ENCODE results near the gene PREB.

Gene PREB

DNA sequence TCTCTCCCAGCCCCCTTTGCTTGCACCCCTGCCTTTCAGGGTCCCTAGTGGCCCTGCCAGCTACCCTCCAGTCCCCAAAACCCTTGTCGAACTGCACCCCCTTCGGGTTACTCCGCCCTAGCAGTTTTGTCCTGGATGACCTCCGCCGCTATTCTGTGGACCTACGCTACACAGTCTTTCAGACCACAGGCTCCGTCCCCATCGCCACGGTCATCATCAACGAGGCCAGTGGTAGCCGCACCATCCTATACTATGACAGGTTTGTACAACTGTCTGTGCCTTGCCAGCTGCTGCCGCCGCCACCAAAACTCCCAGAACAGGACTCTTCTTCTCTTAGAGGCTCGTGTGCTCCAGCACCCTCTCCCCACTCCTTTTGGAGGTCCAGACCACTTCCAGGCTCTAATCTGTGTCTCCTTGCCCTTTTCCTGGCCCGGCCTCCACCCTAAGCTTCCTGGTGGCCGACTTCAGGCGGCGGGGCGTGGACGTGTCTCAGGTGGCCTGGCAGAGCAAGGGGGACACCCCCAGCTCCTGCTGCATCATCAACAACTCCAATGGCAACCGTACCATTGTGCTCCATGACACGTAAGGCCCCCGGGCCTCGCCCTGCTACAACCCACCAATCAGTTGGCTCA lies 40.0 kb downstream of the PREB start:
- DNase-seq (ENCODE audit: low read depth), result no peak

GRCh38 chr2:27093430-27094352 lies 40.7 kb downstream of the PREB start:
- no peak for DNase-seq (ENCODE audit: low read depth)

- no peak for DNase-seq (ENCODE audit: low read depth)
Observed at GRCh38 chr2:27092696-27093429, 41.6 kb downstream of the PREB start.

GRCh38 chr2:27091746-27092695 lies 42.4 kb downstream of the PREB start:
- DNase-seq (ENCODE audit: low read depth), result no peak

GRCh38 chr2:27089111-27089954 lies 45.1 kb downstream of the PREB start:
- no peak for DNase-seq (ENCODE audit: low read depth)

DNA sequence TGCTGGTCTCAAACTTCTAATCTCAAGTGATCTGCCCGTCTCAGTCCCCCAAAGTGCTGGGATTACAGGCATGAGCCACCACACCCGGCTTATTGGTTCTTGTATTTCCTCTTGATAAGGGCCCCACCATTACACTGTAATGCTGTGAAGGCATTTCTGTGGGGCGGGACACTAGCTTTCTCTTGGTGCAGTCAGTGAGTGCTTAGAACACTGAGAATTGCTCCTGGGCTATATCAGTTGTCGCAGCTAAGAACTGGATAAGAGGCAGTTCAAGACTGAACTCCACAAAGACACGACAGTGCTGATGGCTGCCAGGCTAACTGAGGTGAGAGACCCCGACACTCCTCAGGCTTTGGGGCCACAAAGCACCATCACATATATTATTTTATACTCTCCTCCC lies 45.8 kb downstream of the PREB start:
- DNase-seq (ENCODE audit: low read depth), result no peak

DNA sequence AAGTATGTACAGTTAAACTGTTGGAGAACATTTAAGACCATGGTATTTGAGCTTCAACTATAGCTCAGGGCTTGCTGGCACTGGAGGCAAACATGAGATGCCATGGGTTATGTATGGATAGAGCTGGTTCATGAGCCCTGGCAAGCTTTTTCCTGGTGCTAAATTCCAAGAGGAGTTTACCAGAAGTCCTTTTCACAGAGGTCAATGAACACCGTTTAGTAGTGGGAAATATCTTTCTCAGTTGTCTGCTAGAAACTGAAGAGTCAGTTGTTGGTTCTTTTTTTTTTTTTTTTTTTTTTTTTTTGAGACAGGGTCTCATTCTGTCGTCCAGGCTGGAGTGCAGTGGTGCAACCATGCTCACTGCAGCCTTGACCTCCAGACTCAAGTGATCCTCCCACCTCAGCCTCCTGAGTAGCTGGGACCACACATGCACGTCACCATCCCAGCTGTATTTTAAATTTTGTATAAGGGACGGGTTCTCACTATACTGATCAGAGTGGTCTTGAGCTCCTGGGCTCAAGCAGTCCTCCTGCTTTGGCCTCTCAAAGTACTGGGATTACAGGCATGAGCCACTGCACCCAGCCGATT lies 46.5 kb downstream of the PREB start:
- DNase-seq (ENCODE audit: low read depth), result no peak

DNA sequence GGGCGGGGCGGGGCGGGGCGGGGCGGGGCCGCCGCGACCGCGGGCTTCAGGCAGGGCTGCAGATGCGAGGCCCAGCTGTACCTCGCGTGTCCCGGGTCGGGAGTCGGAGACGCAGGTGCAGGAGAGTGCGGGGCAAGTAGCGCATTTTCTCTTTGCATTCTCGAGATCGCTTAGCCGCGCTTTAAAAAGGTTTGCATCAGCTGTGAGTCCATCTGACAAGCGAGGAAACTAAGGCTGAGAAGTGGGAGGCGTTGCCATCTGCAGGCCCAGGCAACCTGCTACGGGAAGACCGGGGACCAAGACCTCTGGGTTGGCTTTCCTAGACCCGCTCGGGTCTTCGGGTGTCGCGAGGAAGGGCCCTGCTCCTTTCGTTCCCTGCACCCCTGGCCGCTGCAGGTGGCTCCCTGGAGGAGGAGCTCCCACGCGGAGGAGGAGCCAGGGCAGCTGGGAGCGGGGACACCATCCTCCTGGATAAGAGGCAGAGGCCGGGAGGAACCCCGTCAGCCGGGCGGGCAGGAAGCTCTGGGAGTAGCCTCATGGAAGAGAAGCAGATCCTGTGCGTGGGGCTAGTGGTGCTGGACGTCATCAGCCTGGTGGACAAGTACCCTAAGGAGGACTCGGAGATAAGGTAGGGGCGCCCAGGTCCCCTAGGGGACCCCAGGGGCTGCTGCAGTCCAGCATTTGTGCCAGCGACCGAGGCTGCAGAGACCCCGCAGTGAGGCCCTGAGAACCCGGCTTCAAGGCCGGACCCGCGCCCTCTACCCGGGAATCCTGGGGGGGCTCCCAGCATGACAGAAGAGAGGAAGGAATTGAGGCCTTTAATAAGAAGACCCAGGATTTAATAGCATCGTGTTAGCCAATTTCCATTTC lies 47.5 kb downstream of the PREB start, which contains the start of gene KHK:
Gene KHK (plus strand): TSS at position 49 of the 870 bp plus-strand sequence. CDS start 488 bp downstream, at position 537.
- no peak for DNase-seq (ENCODE audit: low read depth)

DNA sequence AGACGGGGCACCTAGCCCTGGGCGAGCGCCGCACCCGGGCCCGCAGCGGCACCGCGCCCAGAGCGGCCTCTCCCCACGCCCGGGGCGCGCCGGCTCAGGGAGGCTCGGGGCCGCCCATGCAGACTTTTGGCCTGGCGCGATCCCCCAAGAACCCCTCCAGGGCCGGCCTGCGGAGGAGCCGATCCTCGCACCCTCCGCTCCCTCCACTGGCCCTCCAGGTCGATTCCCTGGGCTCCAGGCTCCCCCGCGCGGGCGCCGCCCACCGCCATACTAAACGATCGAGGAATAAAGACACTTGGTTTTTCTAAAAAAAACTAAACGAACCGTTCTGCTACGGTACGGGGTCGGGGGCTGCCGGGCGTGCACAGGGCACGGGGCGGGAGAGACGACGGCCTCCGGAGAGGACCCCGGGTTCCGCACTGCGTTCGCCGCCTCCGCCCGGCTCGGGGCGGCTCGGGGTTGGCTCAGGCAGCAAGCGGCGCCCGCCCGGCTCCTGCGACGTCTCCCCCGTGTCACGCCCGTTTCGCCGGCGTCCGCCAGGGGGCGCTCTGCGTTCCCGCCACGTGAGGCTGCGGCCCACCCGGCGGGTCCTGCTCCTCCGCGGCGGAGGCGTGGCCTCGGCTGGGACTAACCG lies 48.2 kb downstream of the PREB start:
- peak; percentile 96 for DNase-seq (ENCODE audit: low read depth)

DNA sequence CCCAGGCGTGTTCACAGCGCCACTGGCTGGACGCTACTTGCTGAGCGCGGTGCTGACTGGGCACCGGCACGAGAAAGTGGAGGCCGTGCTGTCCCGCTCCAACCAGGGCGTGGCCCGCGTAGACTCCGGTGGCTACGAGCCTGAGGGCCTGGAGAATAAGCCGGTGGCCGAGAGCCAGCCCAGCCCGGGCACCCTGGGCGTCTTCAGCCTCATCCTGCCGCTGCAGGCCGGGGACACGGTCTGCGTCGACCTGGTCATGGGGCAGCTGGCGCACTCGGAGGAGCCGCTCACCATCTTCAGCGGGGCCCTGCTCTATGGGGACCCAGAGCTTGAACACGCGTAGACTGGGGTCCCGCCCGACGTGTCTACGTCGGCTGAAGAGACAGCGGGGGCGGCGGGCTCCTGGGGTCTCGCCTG lies 48.8 kb downstream of the PREB start:
- no peak for DNase-seq (ENCODE audit: low read depth)

DNA sequence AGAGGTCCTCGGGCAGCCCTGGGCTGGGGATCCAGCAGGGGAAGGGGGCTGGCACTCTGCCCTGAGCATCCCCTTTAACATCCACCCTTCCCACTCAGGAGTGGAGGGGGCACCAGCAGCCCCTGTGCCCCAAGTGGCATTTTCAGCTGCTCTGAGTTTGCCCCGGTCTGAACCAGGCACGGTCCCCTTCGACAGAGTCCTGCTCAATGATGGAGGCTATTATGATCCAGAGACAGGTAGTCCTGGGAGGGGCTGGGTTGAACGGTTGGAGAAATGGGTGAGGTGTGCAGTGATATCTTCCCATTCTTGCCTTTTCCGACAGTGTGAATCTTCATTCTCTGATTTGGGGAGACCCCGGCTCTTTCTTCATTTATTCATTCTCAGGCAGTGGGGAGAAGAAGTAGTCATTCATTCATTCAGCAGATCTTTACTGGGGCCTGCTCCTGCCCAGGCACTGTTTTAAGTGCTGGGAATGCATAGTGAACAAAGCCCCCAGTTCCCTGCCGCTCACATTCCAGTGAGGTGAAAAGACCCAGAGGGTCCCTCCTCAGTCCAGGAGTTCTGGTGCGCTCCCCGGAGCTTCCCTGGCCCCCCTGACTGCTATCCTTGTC lies 49.3 kb downstream of the PREB start:
- no peak for DNase-seq (ENCODE audit: low read depth)

DNA sequence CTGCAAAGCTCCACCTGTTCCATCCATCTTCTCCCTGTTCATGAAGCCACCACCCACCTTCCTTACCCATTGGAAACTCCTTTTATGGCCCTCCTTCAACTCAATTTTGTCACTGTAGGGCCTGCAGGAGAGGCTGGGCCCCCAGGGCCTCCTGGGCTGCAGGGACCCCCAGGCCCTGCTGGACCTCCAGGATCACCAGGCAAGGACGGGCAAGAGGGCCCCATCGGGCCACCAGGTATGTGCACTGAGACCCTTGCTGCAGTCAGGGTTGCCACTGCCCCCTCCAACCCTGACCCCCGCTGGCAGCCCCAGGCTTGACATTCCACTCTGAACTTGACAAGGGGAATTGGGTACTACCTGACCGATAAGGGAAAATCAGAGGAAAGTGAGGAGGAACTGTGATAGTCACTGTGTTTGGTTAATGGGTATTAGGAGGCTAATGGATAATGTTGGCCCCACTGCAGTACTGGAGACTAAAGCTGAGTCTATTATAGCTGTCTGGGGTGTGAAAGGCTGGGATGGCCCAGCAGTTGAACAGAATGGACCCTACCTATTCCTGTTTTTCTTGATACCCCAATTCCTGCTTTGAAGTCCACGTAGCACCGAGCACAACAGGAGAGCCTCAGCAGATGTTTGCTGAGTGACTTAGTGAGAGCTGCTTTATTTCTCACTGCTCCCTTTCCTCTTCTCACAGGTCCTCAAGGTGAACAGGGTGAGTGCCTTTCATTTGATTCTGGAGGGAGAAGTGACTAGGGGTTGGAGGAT lies 50.0 kb downstream of the PREB start:
- DNase-seq (ENCODE audit: low read depth), result no peak

- DNase-seq (ENCODE audit: low read depth), result no peak
Observed at GRCh38 chr2:27083410-27084296, 50.8 kb downstream of the PREB start.

GRCh38 chr2:27082773-27083409 lies 51.5 kb downstream of the PREB start:
- no peak for DNase-seq (ENCODE audit: low read depth)

DNA sequence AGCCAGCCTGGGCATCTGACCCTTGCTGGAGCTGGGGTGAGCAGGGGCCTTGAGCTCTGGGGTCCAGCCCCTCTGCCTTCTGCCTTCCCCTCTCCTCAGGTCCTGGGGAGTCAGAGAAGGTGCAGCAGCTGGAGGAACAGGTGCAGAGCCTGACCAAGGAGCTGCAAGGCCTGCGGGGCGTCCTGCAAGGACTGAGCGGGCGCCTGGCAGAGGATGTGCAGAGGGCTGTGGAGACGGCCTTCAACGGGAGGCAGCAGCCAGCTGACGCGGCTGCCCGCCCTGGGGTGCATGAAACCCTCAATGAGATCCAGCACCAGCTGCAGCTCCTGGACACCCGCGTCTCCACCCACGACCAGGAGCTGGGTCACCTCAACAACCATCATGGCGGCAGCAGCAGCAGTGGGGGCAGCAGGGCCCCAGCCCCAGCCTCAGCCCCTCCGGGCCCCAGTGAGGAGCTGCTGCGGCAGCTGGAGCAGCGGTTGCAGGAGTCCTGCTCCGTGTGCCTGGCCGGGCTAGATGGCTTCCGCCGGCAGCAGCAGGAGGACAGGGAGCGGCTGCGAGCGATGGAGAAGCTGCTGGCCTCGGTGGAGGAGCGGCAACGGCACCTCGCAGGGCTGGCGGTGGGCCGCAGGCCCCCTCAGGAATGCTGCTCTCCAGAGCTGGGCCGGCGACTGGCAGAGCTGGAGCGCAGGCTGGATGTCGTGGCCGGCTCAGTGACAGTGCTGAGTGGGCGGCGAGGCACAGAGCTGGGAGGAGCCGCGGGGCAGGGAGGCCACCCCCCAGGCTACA lies 52.3 kb downstream of the PREB start:
- DNase-seq (ENCODE audit: low read depth), result no peak
